GM19099 (cell line): ENCODE data around the gene GSN.

ENCODE experiments used
- POLR2A ChIP-seq: IDR thresholded peaks from 3 replicates; pipeline ENCODE4 v1.6.1; 2011; ENCODE audit warnings: low read depth; ENCODE audit not compliant: insufficient read length; ENCODE audit errors: extremely low read depth

The GSN gene

GRCh38 chr9:121237916-121238315 is 30.0 kb upstream of the GSN start:
- no peak for TF ChIP-seq POLR2A

GRCh38 chr9:121239071-121239470 is 28.9 kb upstream of the GSN start:
- TF ChIP-seq POLR2A: no peak

- no peak for TF ChIP-seq POLR2A
These were observed 28.1 kb upstream of the GSN start for GRCh38 chr9:121239851-121240250.

- TF ChIP-seq POLR2A: no peak
These were observed 27.4 kb upstream of the GSN start for GRCh38 chr9:121240472-121241135.

- TF ChIP-seq POLR2A: no peak
These were observed 25.6 kb upstream of the GSN start for GRCh38 chr9:121242219-121242958.

GRCh38 chr9:121242959-121243346 is 25.0 kb upstream of the GSN start:
- no peak for TF ChIP-seq POLR2A

GRCh38 chr9:121246821-121247561 is 21.0 kb upstream of the GSN start:
- no peak for TF ChIP-seq POLR2A

- TF ChIP-seq POLR2A: no peak
These were observed 18.4 kb upstream of the GSN start for GRCh38 chr9:121249563-121249962.

- no peak for TF ChIP-seq POLR2A
These were observed 15.7 kb upstream of the GSN start for GRCh38 chr9:121252104-121252851.

- no peak for TF ChIP-seq POLR2A
These were observed 14.8 kb upstream of the GSN start for GRCh38 chr9:121253162-121253561.

GRCh38 chr9:121253821-121254501 is 14.0 kb upstream of the GSN start:
- no peak for TF ChIP-seq POLR2A

- TF ChIP-seq POLR2A: no peak
These were observed 8.5 kb upstream of the GSN start for GRCh38 chr9:121259498-121259897.

GRCh38 chr9:121259935-121260334 is 8.0 kb upstream of the GSN start:
- no peak for TF ChIP-seq POLR2A

- no peak for TF ChIP-seq POLR2A
These were observed 7.4 kb upstream of the GSN start for GRCh38 chr9:121260457-121261106.

- TF ChIP-seq POLR2A: no peak
These were observed 6.9 kb upstream of the GSN start for GRCh38 chr9:121261107-121261460.

GRCh38 chr9:121261755-121262154 is 6.2 kb upstream of the GSN start:
- no peak for TF ChIP-seq POLR2A
